ENCODE measurements around the gene NSMCE1.
A peak's percentile ranks its signal among the peaks of the same experiment; 100 is the strongest.

NSMCE1 gene, protein sequence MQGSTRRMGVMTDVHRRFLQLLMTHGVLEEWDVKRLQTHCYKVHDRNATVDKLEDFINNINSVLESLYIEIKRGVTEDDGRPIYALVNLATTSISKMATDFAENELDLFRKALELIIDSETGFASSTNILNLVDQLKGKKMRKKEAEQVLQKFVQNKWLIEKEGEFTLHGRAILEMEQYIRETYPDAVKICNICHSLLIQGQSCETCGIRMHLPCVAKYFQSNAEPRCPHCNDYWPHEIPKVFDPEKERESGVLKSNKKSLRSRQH

DNA sequence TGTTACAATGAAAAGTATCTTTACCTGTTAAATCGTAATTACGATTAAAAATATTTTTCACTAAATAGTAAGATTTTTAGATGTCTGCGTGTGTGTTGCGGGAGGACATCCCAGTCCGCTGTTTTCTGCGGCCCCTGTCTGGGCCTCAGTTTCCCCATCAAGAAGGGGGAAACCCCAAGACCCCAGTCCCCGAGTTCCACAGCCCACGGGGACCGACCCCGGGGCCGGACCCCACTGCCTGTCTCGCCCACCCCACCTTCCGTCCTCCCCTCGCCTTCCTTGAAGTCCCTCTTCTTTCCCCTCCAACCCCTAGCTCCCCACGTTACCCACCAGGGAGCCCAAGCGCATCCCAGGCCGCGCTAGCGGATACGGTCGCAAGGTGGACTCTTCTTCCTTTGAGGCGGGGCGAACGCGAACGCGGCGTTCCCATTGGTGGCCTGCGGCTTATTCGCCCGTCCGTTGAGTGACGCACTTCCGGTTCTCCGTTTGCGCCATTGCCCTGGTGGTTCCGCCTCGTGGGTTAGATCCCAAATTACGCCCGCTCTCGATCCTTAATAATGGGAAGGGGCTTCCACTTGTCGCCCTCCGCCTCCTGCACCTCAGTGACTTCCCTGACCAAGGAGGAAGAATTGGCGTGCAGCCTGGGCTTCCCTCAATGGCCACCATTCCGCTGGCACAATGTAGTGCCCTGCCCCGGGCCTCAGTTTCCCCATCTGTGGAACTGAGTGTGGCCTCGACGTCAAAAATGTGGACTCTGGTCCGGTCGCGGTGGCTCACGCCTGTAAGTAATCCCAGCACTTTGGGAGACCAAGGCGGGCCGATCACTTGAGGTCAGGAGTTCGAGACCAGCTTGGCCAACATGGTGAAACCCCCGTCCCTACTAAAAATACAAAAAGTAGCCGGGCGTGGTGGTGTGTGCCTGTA is at the start of gene NSMCE1:
TSS of gene NSMCE1 (minus strand) at position 397 of the 924 bp plus-strand sequence. CDS start 11,202 bp downstream, outside the sequence.
- peak; percentile 93 to 96 for DNase-seq

DNA sequence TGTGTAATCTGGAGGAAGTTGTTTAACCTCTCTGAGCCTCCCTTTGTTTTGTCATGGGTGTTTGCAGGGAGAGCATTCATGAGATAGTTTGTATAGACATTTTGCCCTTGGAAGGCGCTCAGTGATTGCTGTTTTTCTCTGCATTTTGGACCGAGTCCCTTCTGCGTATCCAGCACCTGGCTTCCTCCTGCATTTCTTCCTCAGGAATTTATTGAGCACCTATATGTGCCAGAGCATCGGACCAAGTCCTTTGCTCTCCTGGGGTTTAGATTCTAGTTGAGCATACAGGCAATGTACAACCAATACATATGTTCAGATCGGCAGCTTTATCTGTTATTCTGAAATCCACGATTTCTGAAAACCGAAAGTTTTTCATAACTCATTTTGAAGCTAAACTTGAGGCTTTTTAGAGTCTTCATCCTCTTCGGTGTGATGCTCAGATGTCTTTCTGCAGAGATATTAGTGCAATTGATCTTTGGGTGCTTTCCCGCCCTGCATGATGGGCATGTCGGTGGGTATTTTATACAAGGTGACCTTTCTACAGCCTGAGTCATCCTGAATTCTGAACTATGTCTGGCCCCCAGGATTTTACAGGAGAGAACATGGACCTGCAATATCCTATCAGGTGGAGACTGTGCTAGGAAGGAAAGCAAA is 49.3 kb upstream of the NSMCE1 start:
- DNase-seq: no peak

DNA sequence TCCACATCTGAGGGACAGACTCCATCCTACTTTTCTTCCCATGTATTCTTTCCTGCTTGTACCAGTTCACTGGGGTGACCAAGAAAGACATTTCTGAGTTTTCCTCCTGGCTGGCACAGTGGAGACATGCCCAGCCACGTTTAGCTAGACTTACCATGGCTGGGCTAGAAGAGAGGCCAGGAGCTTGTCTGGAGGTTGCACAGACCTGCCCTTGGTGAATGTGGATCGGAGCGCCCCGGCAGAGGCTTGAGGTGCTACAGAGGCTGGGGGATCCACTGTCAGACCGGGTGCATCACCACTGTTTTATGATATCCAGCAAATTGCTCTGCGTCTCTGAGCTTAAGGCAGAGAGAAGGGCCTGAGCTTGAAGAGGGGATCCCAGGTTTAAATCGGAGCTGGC is 48.7 kb upstream of the NSMCE1 start:
- no peak for DNase-seq

GRCh38 chr16:27316038-27316680 is 47.6 kb upstream of the NSMCE1 start:
- no peak for DNase-seq

GRCh38 chr16:27315333-27316037 is 46.9 kb upstream of the NSMCE1 start:
- DNase-seq: no peak

DNA sequence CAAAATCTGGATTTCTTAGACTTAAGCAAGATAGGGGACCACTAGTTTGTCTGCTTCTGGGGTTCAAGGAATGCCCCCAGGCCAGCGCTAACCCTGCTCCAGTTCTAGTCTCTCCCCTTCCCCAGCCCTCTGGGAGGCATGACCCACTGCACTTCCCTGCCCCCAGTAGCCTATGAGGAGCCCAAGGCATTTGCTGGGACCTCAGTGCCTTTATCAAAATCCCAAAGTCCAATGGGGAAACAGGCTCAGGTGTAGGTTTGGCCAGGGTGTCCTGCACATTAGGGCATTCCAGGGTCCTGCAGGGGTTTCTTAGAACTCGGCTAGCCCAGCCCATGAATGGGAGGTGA is 46.4 kb upstream of the NSMCE1 start:
- no peak for DNase-seq

DNA sequence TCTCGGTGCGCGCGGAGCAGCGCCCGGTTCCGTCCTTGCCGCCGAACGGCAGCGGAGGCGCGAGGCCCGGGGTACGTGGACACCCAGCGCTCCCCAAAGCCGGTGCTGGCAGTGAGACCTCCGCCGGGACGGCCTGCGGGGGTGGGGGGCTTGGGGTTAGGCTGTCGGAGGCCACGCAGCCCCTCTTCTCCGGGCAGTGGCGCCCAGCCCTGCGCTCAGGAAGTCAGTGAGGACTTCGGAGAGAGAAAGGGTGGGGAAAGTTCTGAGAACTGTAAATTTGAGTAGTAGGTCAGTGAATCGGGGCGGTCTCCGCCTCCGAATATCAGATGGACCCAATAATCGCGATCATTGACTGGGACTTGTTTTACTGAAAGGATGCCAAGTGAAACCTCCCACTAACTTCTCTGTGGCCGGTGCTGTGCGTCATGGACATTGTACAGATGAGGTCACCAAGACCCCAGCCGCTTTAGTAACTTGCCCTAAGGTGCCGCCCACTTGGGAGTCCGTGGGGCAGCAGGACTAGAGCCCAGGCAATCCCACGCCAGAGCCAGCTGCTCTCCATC is 45.7 kb upstream of the NSMCE1 start:
- DNase-seq: no peak

- DNase-seq: no peak
Observed at GRCh38 chr16:27313422-27314160, 45.0 kb upstream of the NSMCE1 start, which contains the start of gene IL4R. Gene IL4R, plus strand, starts transcription at chr16:27313974. Its CDS starts 26,230 bp downstream, at chr16:27340204.

DNA sequence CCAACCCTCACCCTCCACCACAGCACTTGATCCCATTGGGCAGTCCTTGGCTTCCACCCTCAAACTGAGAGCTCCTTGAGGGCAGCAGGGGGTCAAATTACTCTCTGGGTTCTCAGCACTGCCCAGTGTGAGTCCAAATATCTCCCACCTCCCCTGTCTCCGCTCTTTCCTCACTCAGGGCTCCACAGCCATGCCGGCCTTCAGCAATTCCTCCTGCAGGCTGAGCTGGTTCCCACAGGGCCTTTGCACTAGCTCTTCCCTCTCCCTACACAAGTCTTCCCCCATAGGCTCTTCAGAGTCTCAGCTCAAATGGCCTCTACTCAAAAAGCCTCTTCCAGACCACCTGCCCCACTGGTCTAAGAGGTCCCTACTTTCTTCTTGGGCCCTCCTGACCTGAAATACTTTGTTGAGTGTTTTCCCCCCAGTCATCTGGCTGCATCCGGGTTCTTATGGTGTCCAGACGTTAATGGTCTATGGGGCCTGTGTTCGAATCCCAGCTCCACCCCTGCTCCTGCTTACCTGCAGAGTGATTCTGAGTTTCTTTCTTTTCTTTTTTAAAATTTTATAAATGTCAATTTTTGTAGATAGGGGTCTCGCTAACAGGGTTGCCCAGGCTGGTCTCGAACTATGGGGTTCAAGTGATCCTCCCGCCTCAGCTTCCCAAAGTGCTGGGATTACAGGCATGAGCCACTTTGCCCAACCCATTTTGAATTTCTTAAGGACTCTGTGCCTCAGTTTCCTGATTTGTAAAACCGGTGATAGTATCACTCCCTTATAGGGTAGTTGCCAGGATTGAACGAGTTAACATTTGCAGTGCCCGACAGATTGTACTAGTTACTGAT is 44.2 kb upstream of the NSMCE1 start:
- no peak for DNase-seq

- no peak for DNase-seq
Observed at GRCh38 chr16:27311897-27312303, 43.3 kb upstream of the NSMCE1 start.

DNA sequence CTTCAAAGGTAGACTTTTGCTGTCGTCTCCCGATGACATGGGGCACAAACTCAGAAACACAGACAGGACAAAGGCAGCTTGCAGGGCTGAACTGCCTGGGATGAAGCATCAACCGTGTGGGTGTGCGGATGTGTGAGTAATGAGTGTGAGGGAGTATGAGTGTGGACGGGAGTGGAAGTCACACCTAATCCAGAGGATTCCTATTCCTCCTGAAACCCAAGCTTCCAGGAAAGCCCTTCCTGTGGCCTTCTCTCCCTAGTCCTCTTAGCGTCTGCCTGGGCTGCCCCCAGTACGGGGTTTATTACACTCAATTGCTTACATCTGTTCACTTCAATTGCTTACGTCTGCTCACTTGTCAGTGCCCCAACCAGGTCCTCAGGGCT is 42.9 kb upstream of the NSMCE1 start:
- no peak for DNase-seq

DNA sequence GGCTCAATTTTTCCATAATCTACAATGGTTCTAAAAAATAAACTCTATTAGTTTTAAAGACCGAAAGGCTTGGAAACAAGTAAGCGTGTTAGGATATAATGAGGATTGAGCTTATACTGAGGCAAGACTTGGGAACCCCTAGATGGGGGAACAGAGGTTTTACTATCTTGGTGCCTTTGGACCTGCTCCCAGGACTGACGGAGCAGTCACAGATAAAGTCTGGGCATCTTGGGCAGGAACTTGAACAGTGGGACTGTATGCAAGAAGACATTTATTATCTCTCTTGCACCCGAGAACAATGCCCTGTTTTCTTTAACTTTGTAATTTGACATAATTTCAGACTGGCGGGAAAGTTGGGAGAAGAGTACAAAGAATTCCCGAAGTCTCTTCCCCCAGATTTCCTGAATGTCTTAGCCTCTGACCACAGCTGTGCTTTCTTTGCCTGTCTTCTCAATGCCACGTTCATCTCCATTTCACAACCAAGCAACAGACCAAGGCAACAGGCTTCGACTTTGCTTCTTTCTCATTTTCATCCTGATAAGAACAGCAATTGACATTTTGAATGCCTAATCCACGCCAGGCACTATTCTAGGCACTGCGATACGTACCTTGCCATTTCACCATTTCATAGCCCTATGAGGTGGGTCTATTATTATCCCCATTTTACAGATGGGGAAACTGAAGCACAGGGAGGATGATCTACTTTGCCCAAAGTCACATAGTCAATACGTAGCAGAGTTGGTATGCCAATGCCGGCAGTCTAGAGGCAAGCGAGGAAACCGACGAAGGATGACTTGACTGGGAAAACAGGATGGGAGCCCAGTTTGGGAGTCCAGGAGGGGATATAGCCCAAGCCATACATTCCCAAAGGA is 42.2 kb upstream of the NSMCE1 start:
- DNase-seq: no peak

GRCh38 chr16:27308792-27309191 is 40.2 kb upstream of the NSMCE1 start:
- no peak for DNase-seq

- DNase-seq: no peak
Observed at GRCh38 chr16:27305839-27306442, 37.4 kb upstream of the NSMCE1 start.

DNA sequence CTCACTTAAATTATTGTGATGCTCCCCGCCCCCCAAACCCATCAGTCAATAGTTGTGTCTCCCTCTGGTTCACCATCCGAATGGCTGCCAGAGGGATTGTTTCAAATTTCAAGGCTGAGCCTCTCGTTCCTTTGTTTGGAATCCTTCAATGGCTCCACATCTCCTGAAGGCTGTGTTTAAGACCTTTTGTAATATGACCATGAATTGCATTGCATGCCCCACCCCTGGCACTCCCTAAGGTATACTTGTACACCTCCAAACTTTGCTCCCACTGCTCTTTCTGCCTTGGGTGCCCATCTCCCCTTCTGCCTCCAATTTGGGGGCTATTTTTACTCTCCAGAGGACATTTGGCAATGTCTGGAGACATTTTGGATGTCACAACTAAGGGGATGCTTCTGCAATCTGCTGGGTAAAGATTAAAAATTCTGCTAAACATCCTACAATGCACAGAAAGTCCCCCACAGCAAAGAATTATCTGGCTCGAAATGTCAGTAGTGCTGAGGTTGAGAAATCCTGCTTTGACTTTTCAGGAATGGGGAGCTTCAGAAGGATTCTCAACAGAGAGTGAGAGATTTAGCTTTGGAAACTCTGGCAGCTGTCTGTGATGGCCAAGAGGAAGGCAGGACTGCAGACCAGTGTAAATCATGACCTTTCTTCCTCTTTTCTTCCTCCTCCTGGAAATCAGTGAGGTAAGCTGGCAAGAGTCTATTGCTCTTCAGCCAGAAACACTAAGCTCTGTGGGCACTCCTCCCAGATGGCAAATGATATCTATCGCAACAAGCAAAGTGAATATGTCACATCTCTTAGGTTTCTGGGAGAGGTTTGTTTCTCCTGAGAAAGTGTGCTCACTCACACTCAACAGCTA is 36.5 kb upstream of the NSMCE1 start:
- no peak for DNase-seq

GRCh38 chr16:27304102-27304501 is 35.5 kb upstream of the NSMCE1 start:
- no peak for DNase-seq

DNA sequence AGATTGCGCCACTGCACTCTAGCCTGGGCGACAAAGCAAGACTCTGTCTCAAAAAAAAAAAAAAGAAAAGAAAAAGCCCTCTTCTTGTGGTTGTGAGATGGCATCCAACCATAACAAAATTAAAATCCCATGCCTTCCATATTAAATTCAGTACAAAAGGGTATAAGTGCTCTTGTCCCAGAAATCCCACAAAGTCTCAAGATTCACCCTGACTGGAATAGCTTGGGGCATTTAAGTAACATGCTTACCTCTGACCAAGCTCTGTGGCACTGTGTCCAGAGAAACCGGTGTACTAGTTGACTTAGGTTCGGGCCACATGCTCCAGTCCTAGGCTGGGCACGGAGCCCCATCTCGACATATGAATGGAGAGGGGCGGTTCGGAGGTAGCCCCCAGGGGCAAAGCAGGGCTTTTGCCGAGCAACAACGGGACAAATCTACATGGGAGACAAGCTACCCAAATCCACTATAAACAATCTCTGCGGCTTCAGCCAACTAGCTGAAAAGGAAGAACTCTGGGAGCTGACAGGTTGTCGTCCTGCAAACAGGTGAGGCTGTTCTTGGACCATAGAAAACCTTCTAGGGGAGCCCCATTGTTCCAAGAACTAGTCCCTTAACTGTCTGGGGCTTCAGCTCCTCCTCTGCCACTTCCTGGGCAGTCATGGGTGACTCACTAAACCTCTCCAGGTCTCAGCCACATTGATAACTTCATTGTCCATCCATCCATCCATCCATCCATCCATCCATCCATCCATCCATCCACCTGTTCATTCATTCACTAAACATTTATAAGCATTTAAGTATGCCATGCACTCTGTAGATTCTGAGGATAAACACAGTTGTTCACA is 34.9 kb upstream of the NSMCE1 start:
- DNase-seq: no peak
